Stimulated activated CD8-positive, alpha-beta memory T cell treated with anti-CD3 and anti-CD28 coated beads, Interleukin-12 subunit alpha, Interleukin-12 subunit beta, amount 100 ng/mL, for 24 hours (primary cell): ENCODE data around the gene LPO.

Experiments used
- DNase-seq: peaks from one replicate; pipeline ENCODE4 v3.0.0-alpha.2; 2020; ENCODE audit errors: extremely low read depth

The LPO gene

DNA sequence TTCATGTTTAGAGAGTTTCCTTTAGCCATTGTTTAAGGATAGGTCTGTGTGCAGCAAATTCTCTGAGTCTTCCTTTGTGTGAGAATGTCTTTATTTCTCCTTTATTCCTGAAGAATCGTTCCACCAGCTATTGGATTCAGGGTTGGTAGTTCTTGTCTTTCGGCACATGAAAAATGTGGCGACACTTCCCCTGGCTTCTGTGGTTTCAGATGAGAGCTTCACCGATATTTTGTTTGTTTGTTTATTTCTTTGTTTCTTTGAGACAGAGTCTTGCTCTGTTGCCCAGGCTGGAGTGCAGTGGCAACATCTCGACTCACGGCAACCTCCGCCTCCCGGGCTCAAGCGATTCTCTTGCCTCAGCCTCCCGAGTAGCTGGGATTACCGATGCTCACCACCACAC, 23.8 kb downstream of the LPO start:
- DNase-seq: no peak

DNA sequence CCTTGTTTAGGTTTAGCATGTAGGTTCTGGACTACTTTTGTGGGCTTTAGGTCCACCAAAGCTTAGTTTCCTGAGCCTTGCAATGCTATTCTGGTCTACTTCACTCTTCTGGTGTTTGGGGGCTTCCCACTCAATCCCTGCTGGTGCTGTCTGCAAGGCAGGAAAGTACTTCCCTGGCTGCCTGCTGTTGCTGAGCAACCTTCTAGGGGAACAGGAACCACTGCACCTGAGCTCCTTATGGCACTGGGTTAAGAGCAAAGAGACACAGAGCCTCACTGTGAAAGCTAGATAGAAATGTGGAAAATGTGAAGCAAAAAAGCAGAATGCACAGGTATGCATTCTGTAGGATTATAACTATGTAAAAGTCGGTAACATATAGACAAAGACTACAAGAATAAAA, 25.4 kb downstream of the LPO start:
- no peak for DNase-seq

GRCh38 chr17:58264407-58265103, 26.2 kb downstream of the LPO start:
- DNase-seq: no peak

- no peak for DNase-seq
These were observed 26.9 kb downstream of the LPO start for GRCh38 chr17:58265271-58265670.

- DNase-seq: no peak
These were observed 27.8 kb downstream of the LPO start for GRCh38 chr17:58265902-58266875.

DNA sequence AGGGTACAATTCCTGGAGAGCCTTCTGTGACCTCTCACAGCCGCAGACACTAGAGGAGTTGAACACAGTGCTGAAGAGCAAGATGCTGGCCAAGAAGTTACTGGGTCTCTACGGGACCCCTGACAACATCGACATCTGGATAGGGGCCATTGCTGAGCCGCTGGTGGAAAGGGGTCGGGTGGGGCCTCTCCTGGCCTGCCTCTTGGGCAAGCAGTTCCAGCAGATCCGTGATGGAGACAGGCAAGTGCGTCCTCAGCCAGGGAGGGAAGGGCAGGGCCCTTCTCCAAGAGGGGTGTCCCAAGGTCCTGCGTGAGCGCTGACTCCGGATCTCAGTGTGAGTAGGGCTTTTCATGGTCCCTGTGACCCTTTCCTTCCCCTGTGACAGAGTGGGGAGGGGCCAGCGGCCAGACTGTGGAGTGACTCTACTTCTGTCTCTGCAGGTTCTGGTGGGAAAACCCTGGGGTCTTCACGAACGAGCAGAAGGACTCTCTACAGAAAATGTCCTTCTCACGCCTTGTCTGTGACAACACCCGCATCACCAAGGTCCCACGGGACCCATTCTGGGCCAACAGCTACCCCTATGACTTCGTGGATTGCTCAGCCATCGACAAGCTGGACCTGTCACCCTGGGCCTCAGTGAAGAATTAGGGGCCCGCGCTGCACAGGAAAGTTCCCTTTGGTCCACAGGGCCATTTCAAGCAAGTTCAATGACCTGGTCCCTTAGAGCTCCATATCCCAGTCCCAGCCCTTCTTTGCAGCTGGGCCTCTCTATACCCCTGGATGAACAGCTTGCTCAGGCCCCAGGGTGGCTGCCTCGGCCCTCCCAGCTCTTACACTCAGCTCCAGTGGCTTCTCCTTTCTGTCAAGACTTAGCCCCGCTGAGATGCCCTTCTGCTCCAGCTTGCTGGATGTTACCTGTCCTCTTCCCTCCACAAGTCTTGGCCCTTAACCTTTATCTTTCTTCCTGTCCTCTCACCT, 29.3 kb downstream of the LPO start:
- no peak for DNase-seq

GRCh38 chr17:58268326-58268725, 29.9 kb downstream of the LPO start:
- DNase-seq: no peak

GRCh38 chr17:58268774-58269556, 30.6 kb downstream of the LPO start:
- no peak for DNase-seq

DNA sequence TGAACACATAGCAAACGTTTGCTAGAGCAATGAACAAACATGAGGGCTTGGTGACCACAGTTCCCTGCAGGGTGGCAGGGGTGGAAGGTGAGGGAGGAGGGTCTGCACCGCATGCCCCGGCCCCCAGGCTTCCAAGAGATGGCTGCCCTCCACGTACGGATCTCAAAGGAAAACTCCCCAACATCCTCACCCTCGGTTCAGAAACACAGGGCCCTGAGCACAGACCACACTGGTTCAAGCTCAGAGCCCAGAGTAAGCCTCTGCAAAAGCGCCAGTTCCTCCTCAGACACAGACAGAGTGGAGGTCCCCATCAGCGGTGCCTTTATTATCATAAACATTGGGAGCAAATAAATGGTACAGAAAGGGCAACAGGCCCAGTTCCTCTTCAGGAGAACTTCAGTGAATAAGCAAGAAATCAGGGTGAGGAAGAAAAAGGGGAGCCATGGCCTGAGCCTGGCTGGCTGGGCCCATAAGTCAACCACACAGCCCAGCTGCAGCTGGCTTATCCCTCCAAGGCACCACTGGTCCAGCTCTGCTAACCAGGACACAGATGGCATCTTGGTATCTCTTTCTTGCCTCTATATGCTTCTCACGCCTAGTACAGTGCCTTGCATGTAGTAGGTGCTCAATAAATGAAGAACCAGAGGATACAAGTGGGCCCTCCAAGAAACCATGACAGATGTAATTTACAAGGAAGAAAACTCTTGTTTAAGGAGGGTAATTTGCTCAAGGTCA, 31.3 kb downstream of the LPO start:
- no peak for DNase-seq

DNA sequence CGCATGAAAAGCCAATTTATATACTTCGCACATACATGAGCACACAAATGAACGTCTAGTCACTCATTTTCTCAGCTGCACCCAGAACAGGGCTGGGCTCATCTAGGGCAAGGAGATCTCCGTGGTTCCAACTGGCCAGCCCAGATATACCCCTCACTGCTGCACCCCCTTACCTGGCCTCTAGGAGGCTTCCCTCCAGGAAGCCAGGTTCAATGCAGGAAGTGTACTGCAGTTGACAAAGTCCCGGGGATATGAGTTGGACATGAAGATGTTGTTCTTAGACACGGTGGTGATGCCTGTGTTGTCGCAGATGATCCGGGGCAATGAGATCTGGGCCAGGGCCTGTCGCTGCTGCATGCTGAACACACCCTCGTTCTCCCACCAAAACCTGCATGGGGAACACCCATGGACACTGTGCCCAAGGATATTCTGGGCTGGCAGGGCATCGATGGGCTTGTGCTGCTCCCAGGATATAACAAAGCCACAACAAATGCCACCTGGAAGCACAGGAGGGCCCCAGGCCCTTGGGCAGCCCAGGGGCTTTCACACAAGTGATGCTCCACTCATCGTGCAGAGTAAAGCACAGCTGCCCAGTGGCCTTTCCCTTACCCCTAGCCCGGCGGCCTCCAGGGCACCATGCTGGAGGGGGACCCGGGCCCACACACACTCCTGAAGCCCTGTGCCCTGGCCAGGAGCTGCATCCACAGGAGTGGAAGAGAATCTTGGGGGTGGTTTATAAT, 32.3 kb downstream of the LPO start:
- DNase-seq: no peak

DNA sequence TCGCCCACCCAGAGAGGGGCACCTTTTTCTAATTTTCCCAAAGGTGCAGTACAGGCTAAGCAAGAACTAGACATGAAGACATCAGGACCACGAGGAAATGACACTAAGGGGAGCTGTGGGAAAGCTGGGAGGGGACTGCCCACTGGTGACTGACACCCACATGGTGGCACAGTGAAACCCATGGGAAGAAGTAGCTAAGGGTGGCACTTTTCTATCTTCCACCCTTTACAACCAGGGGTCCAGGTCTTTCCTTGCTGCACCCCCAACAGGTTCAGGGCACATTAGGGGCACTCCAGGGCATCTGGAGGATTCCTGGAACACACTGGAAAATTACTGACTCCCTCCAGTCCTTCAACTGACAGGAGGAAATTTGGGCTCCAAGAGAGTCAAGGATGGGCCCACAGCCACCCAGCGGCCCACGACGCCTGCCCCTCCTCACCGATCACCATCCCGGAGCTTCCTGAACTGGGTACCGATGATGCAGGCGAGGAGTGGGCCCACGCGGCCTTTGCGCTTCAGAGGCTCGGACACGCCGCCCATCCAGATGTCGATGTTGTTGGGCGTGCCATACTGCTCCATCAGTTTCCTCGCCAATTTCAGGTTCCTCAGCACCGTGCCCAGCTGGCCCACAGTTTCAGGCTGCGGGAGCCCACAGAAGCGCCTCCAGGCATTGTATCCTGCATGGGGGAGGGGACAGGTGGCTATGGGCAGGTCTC, 33.0 kb downstream of the LPO start:
- DNase-seq: no peak

DNA sequence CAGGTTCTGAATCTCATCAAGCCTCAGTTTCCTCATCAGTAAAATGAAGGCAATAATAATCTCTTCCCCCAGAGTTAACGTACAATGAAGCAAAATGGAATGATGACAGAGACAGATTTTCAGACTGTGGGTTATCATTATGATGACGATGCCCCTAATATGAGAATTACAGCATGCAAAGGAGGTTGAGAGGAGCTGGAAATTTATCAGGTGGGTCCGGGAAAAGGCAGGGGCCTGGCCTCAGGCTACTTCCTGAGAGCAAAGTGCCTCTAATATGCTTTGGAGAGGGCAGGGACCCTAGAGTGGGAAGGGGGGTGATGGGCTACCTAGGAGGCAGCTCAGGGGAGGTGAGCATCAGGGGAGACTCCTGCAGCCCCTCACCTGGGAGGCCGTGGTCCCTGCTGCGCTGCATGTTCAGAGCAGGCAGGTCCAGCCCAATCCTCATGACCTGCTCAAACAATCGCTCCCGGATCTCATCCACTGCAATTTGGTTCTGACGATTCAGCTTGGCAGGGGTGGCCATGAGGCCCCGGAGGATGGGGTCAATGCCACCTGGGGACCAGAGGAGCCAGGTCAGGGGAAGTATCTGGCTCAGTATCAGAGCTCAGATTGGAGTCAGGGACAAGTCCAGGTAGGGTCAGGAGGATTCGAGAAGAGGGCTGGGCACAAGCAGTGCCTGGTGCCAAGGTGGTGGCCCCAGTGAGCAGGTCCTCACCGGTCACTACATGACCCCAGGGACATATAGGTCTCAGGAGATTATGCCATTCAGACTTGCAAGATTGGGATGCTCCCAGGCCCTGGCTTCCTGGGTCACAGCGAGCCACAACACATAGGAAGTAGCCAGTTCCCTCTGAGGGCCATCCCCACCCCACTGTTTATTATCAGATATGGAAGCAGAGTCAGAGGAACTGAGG, 34.2 kb downstream of the LPO start:
- DNase-seq: no peak

- DNase-seq: no peak
These were observed 35.2 kb downstream of the LPO start for GRCh38 chr17:58273453-58274104.

- no peak for DNase-seq
These were observed 37.0 kb downstream of the LPO start for GRCh38 chr17:58275417-58275816.

- no peak for DNase-seq
These were observed 38.0 kb downstream of the LPO start for GRCh38 chr17:58276423-58276822.

DNA sequence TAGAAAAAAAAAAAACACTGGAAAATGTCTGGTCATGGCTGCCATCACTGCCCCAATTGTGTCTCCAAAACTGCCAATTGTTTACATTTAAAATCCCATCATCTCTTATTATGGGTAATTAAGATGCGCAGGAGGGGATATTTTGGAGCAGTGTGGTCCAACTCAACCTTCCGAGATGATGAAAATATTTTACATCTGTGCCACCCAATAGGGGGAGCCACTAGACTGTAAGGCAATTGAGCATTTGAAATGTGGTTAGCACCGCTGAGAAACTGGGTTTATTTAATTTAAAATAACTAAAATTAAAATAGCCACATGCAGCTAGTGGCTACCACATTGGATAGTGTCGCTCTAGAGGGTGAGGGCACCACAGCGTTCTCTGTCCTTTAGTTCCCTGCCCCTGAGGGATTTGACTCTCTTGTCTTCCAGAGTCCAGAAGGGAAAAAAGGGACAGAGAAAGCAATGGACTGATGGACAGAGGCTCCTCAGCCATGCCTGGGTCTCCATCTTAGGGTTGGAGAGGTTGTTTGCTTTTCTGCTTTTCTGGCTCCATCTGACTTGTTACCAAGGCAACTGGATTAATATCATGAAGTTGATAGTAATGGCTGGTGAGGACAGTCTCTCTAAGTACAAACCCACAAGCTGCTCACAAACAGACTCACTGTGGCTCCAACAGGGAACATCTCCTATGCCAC, 38.9 kb downstream of the LPO start:
- no peak for DNase-seq
